ENCODE results near the gene CABLES1.
"Not testable (repeated sequence)": the region's sequence is repeated elsewhere in the genome, so short reads cannot be mapped to it uniquely, and the experiment has no call there.

The CABLES1 gene

DNA sequence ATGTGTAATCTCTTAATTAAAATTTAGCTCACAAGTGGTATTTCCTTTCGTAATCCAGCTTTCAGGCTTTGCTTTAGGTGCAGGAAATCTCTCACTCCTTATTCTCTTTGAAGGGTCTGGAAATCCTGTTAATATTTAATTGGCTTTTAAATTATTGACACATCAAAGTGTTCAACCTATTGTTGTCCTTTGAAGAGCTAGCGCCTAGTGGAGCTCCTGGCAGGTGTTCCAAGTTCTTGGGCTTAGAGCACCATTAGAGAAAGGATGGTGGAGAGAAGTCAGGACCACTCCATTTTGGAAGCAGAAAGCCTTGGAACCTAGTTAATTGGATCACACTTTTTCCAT, 92.4 kb downstream of the CABLES1 start:
- no peak for DNase-seq

DNA sequence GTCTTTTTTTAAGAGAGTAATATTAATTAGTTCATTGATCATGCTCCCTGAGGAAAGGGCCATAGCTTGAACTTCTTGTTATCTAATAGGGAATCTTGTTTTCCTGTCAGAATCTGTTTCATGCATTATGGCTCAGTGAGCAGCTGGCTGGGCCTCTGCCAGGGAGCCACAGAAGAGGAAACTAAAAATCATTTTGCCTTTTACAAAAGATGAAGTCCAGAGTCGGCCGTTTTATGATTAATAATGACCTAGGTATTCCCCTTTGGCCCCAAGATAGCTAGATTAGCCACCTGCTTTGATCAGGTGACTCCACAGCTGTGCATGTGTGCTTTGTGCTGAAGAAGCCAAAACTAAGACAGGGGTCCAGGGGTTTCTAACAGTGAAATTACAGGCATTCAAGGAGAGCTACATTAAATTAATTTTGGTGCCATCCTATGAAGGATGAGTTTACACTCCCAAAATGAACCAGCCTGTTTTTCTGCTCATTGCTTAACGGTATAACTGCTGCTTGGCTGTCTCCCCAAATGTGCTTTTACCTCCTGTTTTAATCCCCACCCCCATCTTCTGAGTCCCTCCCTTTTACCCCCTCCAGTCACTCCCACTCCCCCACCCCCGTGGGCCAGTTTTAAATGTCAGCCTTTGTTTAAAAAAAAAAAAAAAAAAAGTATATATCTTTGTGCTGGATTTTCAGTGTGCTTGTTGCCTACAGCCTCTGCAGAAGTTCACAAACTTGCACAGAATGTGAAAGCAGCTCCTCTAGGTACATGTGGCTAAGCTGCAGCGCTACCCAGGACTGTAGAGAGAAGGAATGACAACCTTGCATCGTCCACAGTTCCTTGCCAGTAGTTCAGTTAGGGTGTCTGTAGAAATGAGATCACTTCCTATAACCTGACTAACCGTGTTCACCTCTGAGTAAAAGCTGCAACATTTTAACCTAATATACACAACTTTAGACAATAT, 93.1 kb downstream of the CABLES1 start:
- DNase-seq, result peak in 1 of 2 experiments; percentile 34

DNA sequence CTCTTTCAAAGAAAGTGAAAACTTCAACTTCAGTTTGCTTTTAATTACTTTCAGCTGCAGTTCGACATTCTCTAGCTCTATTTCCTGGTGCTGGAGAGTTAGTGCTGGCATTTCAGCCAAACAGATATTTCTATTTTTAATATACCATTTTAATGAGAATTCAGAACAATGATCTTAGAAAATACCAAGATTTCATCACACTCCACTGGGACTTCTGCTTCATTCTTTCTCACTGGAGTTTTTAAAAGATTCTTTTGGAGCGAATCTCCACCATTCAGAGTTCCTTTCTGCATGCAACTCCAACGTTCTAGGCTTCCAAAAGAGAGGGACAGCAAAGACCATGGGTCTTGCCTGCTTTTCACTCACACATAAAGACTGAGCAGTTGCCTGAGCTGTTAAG, 94.2 kb downstream of the CABLES1 start:
- DNase-seq, result no peak

- DNase-seq, result no peak
Measured at GRCh38 chr18:23230686-23231085, 95.4 kb downstream of the CABLES1 start.

GRCh38 chr18:23231340-23232021, 96.2 kb downstream of the CABLES1 start:
- DNase-seq, result peak; percentile 62 to 77

GRCh38 chr18:23232331-23232730, 97.0 kb downstream of the CABLES1 start:
- DNase-seq, result no peak

DNA sequence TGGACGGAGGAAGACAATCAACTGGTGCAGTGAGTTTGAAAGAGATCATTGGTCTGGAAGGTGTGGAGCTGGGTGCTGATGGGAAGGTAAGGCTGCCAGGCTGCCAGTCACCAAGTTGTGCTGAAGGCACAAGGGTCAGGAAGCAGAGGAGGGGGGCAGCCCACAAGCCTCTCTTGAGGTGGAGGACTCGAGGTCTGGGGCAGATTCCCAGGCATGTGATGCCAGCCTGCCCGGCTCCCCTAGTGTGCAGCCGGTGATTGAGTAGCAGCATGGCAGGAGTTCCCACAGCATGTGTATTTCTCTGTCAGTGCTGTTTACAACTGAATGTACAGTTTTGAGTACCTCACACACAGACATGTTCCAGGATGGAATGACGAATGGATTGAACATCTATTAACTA, 99.3 kb downstream of the CABLES1 start:
- DNase-seq, result no peak

GRCh38 chr18:23235336-23235735, 100.1 kb downstream of the CABLES1 start:
- DNase-seq, result no peak

GRCh38 chr18:23235860-23236259, 100.6 kb downstream of the CABLES1 start:
- no peak for DNase-seq

GRCh38 chr18:23236876-23237468, 101.7 kb downstream of the CABLES1 start:
- no peak for DNase-seq

- DNase-seq, result peak; percentile 61 to 74
Measured at GRCh38 chr18:23237524-23238151, 102.4 kb downstream of the CABLES1 start.

DNA sequence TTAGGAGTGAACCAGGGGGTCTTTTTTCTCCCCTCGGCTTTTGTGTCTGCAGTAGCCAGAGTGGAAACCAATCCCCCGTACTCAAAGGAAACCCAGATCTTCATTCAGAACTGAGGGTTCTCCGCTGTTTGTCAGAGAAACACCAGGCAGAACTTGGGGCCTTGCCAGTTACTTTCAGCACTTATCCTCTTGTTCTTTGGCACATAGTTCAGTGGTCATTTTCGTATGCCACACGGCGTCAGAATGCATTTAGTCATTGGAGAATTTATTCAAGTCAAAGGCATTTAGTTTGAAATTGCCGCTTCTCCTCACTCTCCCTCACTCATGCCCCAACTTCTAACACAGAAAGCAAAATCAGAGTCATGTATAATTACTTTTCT, 102.9 kb downstream of the CABLES1 start:
- DNase-seq, result no peak

- DNase-seq, result no peak
Measured at GRCh38 chr18:23238651-23239349, 103.5 kb downstream of the CABLES1 start.

DNA sequence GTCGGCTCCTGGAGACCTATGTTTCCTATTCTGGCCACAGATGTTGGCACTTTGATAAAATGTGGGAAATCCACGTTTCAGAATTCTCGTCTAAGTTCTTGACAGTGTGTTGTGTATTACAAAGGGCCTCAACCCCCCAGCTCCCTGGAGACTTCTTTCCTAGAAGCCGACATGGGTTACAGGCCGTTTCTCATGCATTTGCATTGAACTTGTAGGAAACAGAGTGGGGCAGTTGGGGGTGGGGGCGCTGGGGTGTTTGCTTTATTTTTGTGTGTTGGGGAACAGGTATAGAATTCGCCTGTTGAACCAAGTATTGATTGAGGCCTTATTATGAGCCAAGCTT, 104.0 kb downstream of the CABLES1 start:
- no peak for DNase-seq

DNA sequence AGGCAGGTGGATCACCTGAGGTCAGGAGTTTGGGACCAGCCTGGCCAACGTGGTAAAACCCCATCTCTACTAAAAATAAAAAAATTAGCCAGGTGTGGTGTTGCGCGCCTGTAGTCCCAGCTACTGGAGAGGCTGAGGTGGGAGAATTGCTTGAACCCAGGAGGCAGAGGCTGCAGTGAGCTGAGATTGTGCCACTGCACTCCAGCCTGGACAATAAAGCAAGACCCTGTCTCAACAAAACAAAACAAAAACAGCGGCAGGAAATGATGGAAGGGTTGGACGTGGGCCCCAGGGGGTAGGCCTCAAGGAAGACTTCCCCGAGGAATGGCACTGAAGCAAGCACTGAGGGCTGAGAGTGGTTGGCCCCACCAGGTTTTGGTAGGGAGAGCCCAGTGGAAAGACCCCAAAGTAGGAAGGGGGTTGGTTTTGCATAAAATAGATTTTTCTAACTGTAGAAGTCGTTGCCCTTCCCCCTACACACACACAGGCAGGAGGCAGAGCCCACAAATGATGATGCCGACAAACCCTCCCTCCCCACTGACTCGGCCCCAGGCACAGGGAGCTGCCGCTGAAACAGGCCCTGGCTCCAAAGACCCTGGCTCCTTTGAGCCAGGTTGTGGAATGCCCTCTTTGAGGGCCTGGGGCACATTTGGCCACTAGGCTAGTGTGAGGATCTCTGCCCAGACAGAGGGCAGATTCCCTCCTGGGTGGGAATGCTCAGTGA, 104.8 kb downstream of the CABLES1 start:
- no peak for DNase-seq

DNA sequence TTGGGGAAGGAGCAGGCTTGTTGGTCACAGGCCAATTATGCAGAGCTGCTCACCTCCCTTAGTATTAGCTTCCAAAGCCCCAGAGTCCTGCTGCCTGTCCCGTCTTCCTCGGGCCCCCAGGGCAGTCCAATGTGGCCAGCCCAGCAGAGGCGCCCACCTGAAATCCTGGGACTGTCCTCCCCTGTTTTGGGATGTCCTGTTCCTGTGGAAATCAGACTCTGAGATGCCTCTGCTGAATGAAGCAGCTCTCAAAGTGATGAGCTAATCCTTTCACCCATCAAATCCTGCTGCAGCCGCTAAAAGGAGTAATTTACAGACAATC, 105.3 kb downstream of the CABLES1 start:
- no peak for DNase-seq

DNA sequence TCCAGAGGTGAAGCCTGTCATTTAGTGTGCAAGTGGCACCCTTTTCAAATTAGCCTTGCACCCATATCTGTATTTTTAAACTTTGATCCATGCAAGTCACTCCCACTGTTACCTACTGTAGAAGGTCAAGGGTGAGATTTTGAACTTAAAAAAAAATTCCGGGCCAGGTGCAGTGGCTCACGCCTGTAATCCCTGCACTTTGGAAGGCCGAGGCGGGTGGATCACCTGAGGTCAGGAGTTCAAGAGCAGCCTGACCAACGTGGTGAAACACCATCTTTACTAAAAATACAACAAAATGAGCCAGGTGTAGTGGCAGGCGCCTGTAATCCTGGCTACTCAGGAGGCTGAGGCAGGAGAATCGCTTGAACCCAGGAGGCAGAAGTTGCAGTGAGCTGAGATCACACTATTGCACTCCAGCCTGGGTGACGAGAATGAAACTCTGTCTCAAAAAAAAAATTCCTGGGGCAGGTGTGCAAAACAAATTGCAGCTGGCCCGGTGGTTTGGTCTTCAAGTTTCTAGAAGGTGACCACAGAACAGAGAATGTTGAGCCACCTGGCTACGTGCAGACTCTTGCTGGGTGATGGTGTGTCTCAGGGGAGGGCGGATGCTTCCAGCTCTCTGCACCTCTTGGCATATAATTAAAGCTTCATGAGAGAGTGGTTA, 106.7 kb downstream of the CABLES1 start:
- DNase-seq, result not testable (repeated sequence)

DNA sequence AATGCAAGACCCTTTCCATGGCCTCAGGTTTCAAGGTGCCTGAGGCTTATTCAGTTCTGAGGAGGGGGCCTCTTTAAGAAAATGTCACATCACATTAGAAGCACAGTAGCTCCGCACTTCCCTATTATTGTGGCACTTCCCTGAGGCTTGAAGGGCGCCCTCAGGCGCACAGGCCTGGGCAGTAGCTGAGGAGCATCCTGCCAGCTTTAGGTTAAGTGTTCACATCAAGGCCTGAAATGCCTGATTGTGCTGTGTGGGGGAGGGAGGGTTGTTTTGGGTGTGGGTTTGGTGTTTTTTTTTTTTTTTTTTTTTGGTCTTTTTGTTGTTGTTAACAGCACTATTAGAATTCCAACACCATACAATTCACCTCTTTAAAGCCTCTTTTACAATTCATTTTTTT, 107.9 kb downstream of the CABLES1 start:
- no peak for DNase-seq

DNA sequence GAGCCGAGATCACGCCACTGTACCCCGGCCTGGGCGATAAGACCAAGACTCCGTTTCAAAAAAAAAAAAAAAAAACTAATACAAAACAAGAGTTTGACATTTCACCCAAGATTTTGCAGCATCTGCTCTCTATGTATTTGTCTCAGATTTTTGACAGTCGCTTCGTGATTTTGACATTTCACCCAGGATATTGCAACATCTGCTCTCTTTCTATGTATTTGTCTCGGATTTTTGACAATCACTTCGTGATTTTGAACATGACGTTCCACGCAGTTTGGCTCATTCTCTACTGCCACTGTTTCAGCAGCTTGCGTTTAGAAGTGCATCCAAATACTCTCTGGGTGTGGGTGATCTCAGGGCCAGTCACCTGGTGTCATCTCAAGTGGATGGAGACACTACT, 108.5 kb downstream of the CABLES1 start:
- DNase-seq, result no peak

- DNase-seq, result no peak
Measured at GRCh38 chr18:23244401-23244800, 109.1 kb downstream of the CABLES1 start.

DNA sequence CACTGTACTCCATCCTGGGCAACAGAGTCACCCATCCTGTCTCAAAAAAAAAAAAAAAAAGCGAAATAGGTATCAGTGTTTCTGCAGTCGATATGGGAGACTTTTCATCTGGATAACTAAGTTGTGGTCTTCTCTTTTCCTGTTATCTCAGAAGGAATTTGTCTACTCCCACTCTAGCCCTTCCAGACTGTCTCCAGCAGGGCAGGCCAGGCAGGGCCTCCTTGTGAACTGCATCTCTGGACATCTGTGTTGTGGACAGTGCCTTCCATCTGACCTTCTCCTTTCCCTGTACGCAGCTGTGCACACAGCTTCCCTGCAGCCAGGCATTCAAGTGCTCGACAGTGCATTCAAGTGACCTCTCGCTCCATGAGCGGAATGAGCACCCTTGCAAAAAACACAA, 110.2 kb downstream of the CABLES1 start:
- no peak for DNase-seq

DNA sequence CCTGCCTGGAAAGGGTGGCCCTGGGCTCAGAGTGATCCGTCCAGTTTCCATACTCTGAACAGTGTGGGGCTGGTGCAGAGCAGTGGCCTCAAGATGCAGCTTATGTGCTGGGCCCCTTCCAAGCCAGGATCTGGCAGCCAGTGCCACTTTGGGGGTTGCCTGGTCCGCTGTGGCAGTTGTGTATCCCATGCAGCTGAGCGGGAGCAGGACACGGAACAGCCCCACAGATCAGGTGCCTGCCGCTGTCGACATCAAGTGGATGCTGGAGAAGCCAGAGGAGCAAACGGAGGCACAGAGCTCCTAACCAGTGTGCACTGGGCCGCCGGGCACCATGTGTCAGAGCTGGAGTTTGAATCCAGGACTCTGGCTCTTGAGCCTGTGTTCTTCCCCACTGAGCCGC, 112.0 kb downstream of the CABLES1 start:
- DNase-seq, result no peak

Measured in activated CD4-positive, alpha-beta T cell treated with anti-CD3 and anti-CD28 coated beads, Interleukin-2, amount 50 U/mL, for 48 hours (primary cell).